Measurements from ENCODE around the gene MTX2. TPM values are rescaled to one million over a fixed set of nuclear protein-coding genes. Genes with fewer than 3 reads are reported as not detected.

Gene MTX2
- polyA plus RNA-seq, 1 experiment: 47.4 TPM

- Histone ChIP-seq H3K9me3 (ENCODE audit: control insufficient read depth, insufficient read depth, low read length) (no peaks in the 10 kb centered on the region), H3K27me3 (ENCODE audit: control insufficient read depth, insufficient read depth, low read length) (no peaks in the 10 kb centered on the region), H3K27ac (ENCODE audit: low read depth, low read length) (no peak overlapping the region), H3K4me3 (ENCODE audit: low read depth, low read length) (no peak overlapping the region)
- CTCF ChIA-PET: interaction anchor here (0.6 to 2.0 kb wide), 4 partner anchors 55 to 342 kb away, joined by 3 to 6 read pairs (median 4); no protein-coding TSS in a partner anchor
- TF ChIP-seq CTCF (IDR thresholded peaks at IDR 0.05; ENCODE audit: low read depth, low read length): no peak
- POLR2A ChIA-PET: no interaction called here
- DNase-seq (ENCODE audit: low read depth, low spot score): no peak
Measured at GRCh38 chr2:176330612-176331011, 61.4 kb downstream of the MTX2 start.

GRCh38 chr2:176331646-176332045 lies 62.4 kb downstream of the MTX2 start:
- no peak for TF ChIP-seq CTCF (IDR thresholded peaks at IDR 0.05; ENCODE audit: low read depth, low read length)
- POLR2A ChIA-PET: no interaction called here
- CTCF ChIA-PET: interaction anchor here (1.3 to 2.0 kb wide), 2 partner anchors 123 to 223 kb away, joined by 4 to 6 read pairs; no protein-coding TSS in a partner anchor
- Histone ChIP-seq H3K4me3 (ENCODE audit: low read depth, low read length) (no peak overlapping the region), H3K27me3 (ENCODE audit: control insufficient read depth, insufficient read depth, low read length) (no peaks in the 10 kb centered on the region), H3K27ac (ENCODE audit: low read depth, low read length) (no peak overlapping the region), H3K9me3 (ENCODE audit: control insufficient read depth, insufficient read depth, low read length) (no peaks in the 10 kb centered on the region)
- DNase-seq (ENCODE audit: low read depth, low spot score): no peak

- POLR2A ChIA-PET: no interaction called here
- CTCF ChIA-PET: no interaction called here
- Histone ChIP-seq H3K27me3 (ENCODE audit: control insufficient read depth, insufficient read depth, low read length) (no peaks in the 10 kb centered on the region), H3K4me3 (ENCODE audit: low read depth, low read length) (no peak overlapping the region), H3K27ac (ENCODE audit: low read depth, low read length) (no peak overlapping the region), H3K9me3 (ENCODE audit: control insufficient read depth, insufficient read depth, low read length) (no peaks in the 10 kb centered on the region)
- no peak for TF ChIP-seq CTCF (IDR thresholded peaks at IDR 0.05; ENCODE audit: low read depth, low read length)
- DNase-seq (ENCODE audit: low read depth, low spot score): no peak
Measured at GRCh38 chr2:176334729-176335128, 65.5 kb downstream of the MTX2 start.

DNA sequence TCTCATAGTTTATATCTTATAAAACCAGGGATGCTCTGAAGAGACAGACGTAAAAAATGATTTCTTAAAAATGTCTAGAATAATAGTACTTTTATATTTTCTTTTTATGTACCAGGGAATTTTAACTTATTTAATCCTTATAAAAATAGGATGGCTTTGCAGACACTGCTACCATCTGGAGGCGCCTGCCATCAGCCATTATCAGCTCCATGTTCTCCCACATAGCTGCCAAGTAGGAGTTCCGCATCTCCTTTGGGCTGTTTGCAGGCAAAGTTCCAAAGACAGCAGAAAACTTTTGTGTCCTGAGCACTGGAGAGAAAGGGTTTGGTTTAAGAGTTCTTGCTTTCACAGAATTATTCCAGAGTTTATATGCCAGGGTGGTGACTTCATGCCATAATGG lies 69.2 kb downstream of the MTX2 start:
- Histone ChIP-seq H3K27ac (ENCODE audit: low read depth, low read length) (no peak overlapping the region), H3K4me3 (ENCODE audit: low read depth, low read length) (no peak overlapping the region), H3K27me3 (ENCODE audit: control insufficient read depth, insufficient read depth, low read length) (no peaks in the 10 kb centered on the region), H3K9me3 (ENCODE audit: control insufficient read depth, insufficient read depth, low read length) (no peaks in the 10 kb centered on the region)
- ChIA-PET CTCF (interaction anchor here (0.7 kb wide), 1 partner anchor 19 kb away, joined by 4 read pairs; no protein-coding TSS in a partner anchor), POLR2A (no interaction called here)
- TF ChIP-seq CTCF (IDR thresholded peaks at IDR 0.05; ENCODE audit: low read depth, low read length): no peak
- DNase-seq (ENCODE audit: low read depth, low spot score): no peak

DNA sequence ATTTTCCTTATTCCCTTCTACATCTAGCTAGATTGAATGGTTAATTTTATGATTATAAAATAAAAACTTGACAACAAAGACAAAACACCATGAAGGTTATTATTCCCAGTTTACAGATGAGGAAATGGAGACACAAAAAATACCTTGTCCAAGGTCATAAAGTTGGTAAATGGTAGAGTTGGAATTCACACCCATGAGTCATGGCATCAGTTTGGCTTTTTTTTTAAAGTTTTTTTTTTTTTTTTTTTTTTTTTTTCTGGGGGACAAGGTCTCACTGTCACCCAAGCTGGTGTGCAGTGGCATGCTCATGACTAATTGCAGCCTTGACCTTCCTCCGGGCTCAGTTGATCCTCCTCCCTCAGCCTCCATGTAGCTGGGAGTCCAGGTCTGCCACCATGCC lies 70.0 kb downstream of the MTX2 start:
- Histone ChIP-seq H3K27ac (ENCODE audit: low read depth, low read length) (no peak overlapping the region), H3K4me3 (ENCODE audit: low read depth, low read length) (no peak overlapping the region), H3K27me3 (ENCODE audit: control insufficient read depth, insufficient read depth, low read length) (no peaks in the 10 kb centered on the region), H3K9me3 (ENCODE audit: control insufficient read depth, insufficient read depth, low read length) (no peaks in the 10 kb centered on the region)
- ChIA-PET CTCF (interaction anchor here (1.0 kb wide), 1 partner anchor 11 kb away, joined by 5 read pairs; no protein-coding TSS in a partner anchor), POLR2A (no interaction called here)
- DNase-seq (ENCODE audit: low read depth, low spot score): no peak
- no peak for TF ChIP-seq CTCF (IDR thresholded peaks at IDR 0.05; ENCODE audit: low read depth, low read length)
